Stimulated activated CD8-positive, alpha-beta memory T cell treated with anti-CD3 and anti-CD28 coated beads, Interleukin-12 subunit alpha, Interleukin-12 subunit beta, amount 100 ng/mL, for 24 hours (primary cell): ENCODE measurements around the gene VAV3.

Source experiments
- DNase-seq: peaks from one replicate; pipeline ENCODE4 v3.0.0-alpha.2; 2020; ENCODE audit errors: extremely low read depth

Gene VAV3

DNA sequence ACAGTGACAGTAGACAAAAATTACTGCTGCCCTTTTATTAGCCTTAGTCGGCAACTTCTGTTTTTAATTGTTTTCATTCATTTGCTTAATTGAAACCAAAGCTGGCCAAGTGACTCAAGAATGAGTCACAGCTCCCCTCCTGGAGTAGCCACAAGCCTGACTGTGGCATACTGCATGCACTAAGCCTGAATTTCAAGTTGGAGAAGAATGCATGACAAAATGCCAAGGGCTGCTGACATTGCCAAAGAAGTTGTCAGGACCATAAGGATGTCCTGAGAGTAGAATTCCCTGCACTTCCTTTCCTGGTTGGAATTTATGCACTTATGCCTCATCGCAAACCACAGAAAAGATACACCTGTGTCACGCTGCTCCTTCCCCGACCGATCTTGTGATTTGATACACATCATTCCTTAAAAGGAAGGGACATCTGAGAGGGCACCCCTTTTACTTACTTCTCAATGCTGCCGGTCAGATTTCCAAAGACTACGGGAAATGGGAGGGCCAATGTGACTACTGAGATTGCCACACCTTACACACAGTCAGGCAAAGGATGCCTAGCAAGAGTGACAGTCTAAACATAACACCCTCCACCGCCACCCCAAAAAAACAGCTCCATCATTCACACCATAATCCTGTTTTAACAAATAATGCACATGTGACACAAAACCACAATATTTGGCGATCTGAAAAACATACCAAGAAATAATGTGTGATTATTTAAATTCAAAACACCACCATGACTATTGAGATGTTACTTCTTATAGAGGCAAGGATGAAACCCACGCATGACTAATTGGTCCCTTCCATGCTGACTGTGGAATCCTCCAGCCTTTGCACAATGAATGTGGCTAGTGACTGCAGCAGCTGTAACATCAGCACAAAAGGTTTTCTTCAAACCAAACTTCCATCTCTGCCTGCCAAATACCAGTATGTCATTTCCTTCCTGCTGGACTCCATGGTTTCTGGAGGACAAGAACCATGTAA lies 28.2 kb downstream of the VAV3 start:
- DNase-seq = peak; percentile 32

DNA sequence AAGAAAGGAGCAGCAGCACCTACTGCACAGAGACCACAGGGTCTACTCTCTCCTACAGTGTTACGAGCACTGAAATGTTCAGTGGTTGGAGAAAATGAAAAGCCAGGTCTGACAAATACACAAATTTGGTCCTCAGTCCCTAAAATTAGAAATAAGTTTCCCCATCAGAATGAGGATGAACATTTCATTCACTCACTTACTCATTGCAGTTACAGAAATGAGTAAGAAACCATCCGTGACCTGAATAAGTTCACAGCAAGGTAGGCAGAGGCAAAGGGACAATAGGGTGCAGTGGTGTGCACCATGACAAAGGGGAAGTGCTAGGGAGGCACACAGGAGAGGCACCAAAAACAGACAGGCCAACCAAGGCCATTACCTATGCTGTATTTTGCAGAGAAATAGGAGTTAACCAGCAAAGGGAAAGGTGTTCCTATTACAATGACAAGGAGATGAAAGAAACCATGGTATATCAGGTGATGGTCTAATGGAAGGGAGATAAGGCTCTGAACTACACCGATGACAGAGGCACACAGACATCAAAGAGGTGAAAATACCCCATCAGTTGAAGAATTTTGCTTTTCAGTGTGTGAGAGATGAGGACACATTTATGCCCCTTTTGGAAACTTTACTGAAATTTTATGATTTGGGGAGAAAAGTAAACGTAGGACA lies 29.4 kb downstream of the VAV3 start:
- peak; percentile 9 for DNase-seq

DNA sequence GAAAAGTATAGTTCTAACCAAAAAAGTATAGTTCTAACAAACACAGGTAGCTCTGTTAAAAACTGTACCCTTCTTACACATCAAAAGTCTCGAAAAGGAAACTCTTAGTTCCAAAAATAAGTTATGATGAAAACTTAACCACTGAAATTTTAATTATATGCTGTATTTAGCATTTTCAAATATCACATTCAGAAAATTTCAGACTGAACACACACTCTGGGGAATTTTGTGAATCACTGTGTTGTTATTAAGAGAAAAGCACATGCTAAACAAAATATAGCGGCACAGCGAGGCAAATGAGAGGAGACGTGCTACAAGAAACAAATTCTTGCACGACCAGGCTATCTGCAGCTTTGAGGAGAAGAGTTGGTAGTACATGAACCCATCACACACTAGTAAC lies 30.4 kb downstream of the VAV3 start:
- DNase-seq = no peak

DNA sequence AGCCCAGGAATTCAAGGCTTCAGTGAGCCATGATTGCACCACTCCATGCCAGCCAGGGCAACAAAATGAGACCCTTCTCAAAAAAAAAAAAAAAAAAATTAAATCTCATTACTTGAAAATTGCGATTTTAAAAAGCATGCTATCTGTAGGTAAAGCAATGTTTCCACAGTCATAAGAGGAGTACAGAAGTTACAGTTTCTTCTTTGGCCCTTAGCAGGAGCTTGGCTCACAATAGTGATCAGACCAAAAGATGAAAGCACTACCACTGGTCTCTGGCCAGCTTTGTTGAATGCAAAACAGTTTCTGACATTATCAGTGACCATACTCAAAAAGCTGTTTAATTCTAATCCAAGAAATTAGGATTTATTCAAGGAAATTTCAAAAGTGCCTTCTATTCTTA lies 31.2 kb downstream of the VAV3 start:
- no peak for DNase-seq

DNA sequence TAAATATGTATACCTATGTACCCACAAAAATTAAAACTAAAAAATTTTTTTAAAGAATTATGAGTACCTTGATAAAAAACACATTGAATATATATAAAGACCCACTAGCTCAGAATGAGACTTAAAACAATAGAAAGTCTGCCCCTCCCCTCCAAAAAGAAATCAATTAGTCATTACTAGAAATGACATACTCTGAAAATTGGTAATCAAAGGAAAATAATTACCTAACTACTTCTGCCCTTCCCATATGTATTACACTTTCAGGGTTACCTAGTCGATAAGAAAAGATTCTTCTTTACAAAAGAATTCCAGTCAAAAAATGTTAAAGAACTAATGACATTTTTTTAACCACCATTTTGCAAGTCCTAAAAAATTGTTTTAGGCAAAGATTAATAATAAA lies 34.7 kb downstream of the VAV3 start:
- DNase-seq = no peak

DNA sequence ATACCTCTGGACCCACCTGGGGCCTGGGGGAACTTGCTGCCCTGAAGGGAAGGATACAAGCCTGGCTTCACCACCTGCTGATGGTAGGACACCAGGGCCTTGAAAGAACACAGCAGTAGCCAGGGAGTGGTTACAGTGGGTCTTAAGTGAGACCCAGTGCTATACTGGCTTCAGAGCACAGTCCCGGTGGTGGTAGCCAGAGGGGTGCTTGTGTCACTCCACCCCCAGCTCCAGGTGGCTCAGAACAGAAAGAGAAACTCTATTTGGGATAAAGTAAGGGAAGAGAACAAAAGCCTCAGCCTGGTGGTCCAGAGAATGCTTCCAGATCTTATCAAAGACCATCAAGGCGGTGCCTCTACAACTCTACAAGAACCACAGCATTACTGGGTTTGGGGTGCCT lies 37.2 kb downstream of the VAV3 start:
- no peak for DNase-seq

DNA sequence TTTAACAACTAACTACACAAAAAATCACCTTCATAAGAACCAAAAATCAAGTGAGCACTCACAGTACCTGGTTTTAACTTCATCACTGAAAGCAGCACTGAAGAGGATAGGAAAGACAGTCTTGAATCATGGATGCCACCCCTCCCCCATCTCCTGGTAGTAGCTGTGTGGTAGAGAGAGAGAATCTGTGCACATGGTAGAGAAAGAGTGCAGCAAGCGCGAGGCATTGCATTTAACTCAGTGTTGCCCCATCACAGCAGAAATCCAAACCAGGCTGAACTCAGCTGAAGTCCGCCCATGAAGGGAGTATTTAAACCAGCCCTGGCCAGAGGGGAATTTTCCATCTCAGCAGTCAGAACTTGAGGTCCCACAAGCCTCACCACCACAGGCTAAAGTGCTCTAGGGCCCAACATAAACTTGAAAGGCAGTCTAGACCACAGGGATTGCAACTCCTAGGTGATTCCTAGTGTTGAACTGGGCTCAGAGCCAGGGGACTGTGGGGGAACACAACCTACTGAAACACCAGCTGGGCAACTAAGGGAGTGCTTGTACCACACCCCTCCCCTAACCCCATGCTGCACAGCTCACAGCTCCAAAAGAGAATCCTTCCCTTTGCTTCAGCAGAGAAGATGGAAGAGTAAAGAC lies 38.4 kb downstream of the VAV3 start:
- no peak for DNase-seq

DNA sequence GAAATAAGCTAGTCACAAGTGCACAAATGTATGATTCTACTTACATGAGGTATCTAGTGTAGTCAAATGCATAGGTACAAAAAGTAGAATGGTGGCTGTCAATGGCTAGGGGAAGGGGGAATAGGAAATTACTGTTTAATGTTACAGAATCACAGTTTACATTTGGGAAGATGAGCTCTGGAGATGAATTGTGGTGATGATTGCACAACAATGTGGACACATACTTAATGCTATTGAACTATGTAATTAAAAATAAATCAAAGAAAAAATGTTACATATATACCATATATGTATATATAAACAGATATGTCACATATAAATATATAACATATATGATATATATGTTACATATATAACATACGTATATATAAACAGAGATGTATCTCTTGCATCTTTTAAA lies 39.4 kb downstream of the VAV3 start:
- no peak for DNase-seq

DNA sequence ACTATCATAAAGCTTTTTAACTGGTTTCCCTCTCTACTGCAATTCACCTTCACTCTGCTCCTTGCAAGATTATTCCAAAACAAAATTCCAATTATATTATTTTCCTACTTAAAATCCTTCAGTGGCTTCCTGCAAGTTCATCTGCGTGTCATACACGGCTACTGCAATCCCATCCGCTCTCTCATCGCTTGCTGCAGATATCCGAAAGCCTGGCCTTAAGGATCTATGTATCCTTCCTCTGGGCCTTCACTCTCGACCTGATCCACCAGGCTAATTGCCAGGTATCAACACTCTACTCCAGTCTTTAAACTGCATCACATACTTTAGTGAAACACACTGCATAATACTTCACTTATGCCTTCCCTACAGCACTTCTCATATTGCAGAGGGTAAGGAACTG lies 44.0 kb downstream of the VAV3 start:
- no peak for DNase-seq

DNA sequence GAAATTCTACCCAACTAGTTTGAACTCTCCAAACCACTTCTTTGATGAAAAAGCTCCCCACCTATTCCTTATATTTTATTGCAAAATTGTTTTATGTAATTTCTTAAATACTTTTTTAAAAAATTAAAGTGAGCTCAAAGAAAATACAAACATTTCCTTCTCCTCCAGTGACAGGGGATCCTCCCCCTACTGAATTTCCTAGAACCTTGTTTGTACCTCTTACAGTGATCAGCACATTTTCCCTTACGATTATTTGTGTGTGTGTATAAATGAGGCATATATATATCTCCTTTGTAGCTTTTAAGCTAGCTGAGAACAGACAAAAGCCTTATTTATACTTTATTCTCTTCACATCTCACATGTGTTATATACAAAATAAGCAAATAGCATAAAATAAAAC lies 44.4 kb downstream of the VAV3 start:
- DNase-seq = no peak

DNA sequence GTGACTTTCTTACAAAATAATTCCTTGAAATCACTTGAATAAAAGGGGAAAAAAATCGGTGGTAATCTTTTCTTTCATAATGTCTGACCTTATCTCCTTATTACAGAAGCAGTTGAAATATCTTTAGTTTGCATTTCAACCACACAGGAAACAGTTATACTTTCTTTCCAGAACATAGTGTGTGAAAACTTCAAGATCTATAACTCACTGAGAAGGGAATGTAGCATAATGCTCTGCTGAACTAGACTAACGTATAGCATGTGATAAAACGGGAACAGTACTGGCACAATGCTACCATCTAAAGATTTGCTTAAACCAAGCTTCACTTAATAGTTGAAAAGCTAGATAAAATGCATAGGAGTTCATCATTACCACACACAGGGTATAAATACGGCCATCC lies 45.0 kb downstream of the VAV3 start:
- DNase-seq = no peak

DNA sequence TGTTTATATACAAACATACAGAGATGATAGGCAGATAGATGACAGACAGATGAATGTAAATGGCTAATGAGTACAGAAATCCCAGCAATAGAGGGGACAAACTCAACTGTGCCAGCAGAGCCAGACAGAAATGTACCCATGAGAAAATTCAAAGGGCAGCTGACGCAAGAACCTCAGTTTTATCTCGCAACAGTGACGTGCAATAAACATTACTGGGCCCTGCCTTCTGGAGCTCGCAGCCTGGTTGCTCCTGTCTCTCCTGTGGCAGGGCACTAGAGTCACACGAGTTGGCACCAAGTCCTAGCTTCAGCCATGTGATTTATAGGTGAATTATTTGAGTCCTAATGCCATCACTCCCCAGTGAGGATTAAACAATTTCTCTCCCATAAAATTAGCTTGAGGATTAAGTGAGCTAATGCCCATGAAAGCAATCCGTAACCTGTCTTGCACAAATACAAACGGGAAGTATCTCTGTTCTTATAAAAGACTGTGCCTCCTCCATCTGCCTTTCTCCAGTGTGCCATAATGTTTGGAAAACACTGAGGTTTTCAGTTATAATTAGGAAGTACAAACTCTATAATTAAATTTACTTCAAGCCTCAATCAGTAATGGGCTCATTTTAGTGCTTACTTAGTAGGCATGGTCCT lies 50.7 kb downstream of the VAV3 start:
- DNase-seq = no peak

DNA sequence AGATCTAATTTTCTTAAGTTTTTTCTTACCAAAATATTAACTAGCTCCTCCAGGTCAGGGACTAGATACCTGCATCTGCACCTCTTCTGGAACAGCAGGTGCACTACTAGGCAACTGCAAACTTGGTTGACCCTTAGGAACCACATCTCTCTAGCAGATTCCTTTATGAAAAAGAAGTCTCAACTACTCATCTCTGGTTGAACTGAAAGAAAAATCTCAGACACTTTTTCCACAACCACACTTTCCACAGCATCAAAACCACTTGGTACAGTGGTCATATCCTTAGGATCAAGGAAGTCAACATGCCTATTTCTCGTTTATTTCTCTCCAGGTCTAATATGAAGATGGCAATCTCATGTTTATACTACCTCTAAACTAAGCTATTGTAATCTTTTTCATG lies 52.3 kb downstream of the VAV3 start:
- no peak for DNase-seq

DNA sequence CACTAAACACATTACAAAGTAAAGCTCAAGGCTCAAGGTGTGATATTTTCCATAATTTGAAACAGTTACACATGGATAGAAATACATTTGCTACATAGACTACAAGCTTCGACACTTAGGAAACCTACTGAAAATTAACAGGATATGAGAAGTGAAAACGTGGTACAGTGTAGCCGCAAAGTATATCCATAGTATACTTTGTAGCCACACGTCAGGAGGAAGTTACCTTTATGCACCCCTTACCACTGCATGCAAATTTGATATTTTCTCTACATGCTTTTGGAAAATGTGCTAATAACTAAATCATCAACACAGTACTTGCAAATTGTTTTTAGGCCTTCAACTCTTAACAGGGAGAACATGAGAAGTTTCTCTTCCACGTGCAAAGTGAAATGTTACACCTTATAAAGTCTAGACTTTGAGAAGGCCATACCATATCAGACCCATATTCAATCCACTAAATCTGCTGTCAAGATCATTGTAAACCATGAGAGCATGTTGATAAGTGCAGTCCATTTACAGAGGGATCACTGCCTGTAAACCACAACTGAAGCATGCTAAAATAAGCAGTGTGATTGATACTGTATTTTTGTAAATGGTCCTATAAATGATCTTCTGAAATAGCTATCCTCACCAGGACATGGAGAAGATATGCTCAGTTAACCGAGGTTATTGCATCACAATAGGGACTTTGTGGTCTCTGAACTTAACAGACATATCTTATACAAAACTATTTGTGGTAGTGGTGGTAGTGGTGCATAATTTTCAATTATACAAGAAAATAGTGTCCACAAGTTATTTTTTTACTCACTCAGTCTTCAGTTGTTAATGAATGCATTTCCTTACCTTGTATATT lies 64.7 kb downstream of the VAV3 start:
- DNase-seq = no peak

DNA sequence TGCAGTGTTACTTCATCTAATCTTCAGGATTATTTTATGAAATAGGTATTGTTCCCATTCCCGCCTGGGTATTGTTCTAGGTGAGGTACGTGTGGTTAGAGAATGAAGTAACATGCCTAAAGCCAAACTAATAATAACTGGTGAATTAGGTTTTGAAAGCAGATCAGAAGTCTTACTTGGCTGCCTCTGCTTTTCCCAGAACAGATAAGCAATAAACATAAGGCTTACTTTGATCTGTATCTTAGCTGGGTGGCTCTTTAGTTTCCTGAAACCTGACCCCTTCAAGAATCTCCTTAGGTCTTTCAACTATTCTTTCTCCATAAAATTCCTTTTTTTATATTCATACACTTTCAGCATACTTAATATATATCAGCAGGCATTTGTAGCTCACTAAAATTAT lies 65.3 kb downstream of the VAV3 start:
- DNase-seq = no peak

DNA sequence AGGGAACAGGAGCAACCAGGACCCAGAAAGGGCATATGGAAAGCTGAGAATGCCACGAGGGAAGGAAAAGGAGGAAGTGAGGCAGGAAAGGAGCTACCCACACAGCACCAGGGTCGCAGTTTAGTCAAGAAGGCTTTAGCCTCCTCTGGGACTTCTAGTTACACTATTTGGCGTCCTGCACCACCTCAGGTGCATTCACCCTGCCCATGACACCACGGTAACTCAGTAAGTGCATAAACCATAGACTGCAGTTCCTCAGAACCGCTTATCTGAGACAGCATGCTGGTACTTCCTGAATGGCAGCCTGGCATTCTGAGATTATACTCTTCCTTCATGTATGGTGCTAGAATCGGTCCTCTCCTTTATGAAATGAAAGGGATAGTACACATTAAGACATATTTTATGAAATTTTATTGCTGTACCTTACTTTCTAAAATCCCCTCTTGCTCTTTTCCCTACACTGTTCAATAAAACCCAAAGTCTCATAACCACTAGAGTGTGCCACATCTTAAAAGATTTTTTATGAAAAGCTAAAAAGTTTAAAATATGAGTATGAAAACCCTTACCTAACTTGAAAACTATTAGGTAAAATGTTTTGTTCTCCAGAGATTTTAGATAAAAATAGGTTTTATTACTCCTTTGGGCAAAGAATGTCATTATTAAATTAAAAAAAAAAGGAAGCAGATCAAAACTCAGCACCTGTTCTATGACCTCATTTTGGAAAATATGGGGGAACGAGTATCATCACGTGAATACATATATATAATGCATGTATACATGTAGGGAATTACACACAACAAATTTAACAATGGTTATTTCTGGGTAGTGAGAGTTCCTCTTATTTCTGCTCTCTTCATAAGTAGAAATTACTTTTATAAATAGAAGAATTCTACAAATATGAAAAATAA lies 67.3 kb downstream of the VAV3 start:
- DNase-seq = no peak

DNA sequence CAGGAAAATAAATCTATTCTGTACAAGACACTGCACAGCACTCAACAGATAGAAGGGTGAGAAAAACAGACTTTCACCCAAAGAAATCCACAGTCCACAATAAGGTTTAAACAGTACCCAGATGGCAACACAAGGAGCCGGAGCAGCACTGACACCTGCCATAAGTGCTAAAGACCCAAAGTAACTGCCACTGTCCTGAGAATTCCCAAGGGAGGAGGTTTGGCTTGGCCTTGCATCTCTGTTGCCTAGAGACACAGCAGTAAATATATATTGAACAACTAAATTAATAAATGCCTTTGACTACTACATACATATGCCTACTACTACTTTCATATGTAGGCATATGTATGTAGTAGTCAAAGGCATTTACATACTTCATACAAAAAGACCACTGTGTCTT lies 68.0 kb downstream of the VAV3 start:
- DNase-seq = no peak

DNA sequence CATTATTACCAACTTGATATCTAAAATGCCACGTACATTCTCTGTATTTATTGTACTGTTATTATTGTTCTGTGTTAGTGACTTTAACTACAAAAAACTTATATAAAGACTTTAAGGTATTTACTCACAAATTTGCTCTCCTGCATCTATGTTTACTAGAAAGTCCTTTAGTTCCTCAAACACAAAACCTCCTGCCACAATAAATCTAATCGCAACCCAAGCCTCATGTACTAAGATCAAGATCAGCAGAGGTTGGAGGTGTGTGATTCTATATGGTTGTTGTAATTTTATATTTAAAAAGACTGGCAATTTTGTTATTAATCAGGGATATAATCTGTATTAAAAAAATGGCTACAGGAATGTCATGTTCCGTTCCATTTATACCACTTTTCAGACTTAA lies 68.6 kb downstream of the VAV3 start:
- DNase-seq = no peak

DNA sequence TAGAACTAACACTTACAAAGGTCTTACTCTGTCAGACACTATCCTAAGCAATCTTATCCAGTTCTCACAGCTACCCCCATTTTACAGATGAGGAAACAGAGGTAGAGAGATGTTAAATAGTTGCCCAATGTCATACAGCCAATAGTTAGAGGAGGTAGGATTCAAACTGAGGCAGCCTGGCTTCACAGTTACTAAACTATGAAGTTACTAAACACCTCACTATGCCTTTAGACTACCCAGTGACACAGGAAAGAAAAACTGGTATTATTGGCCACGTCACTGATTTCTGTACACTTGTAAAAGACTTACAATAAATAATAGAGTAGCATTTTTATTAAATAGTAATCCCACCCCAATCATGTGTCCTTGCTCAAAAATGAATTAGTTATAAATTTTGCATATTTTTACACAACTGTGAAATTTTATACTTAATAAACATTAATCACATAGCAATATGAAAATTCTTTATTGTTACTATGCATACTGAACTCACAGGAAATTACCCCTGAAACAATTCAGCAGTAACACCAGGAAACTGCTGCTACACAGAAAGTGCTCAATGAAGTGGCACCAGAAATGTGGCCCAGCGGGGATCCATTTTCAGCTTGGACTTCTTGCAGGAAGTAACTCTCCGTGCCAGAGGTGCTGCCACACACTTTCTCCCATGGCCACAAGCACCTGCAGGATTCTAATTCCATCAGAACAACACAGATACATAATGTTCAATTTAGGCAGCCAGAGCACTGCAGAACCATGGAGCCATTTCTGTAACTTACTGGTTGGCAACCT lies 69.4 kb downstream of the VAV3 start:
- no peak for DNase-seq
